22Rv1 (cell line): Measurements from ENCODE around the gene HCFC1.

Experiments used
- ZFX ChIP-seq: fragments of 450-650 bp; IDR thresholded peaks from 2 replicates; pipeline ENCODE4 v1.6.1; 2017; ENCODE audit warnings: antibody characterized with exemption, borderline replicate concordance
- TF ChIP-seq, protein P1 (sequence below): fragments of 450-650 bp; IDR thresholded peaks from 2 replicates; pipeline ENCODE4 v1.5.1; 2017; ENCODE audit warnings: mild to moderate bottlenecking

DNA sequence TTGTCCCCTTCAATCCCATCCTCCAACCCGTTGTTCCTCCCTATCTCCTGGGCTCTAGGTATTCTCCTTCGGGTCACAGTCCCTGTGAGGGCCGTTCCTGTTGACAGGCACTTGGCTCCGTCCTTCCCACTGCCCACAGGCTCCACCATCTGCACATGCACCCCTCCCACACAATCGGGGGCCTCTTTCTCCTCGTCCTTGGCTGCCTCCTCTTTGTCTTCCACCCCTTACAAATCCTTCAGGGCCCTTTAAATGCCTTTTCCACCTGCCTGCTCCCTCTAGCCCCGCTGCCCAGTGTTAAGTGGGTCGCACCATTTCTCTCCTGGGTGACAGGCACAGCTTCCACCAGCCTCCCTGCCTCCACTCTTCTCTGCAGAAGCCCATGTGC lies 69.9 kb downstream of the HCFC1 start:
- TF ChIP-seq, protein P1, sequence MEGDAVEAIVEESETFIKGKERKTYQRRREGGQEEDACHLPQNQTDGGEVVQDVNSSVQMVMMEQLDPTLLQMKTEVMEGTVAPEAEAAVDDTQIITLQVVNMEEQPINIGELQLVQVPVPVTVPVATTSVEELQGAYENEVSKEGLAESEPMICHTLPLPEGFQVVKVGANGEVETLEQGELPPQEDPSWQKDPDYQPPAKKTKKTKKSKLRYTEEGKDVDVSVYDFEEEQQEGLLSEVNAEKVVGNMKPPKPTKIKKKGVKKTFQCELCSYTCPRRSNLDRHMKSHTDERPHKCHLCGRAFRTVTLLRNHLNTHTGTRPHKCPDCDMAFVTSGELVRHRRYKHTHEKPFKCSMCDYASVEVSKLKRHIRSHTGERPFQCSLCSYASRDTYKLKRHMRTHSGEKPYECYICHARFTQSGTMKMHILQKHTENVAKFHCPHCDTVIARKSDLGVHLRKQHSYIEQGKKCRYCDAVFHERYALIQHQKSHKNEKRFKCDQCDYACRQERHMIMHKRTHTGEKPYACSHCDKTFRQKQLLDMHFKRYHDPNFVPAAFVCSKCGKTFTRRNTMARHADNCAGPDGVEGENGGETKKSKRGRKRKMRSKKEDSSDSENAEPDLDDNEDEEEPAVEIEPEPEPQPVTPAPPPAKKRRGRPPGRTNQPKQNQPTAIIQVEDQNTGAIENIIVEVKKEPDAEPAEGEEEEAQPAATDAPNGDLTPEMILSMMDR = no peak
- TF ChIP-seq ZFX = no peak
